Neural progenitor cell (in vitro differentiated cells): ENCODE measurements around the gene BRD3. TPM values are rescaled to one million over a fixed set of nuclear protein-coding genes. Genes with fewer than 3 reads are reported as not detected.

Experiments
- DNase-seq: peaks from one replicate; pipeline ENCODE4 v3.0.0-alpha.2; 2016; ENCODE audit warnings: low spot score
- H2AFZ ChIP-seq: fragments of 200-600 bp; sonication (generic); replicated peaks from 2 replicates; pipeline ENCODE4 v1.6.1; 2016; ENCODE audit warnings: antibody characterized with exemption
- H3F3A ChIP-seq: fragments of 200-600 bp; sonication (generic); 2 replicates; pipeline ENCODE4 v1.6.1; 2016; ENCODE audit warnings: antibody characterized with exemption, low read depth
- H3K27ac ChIP-seq: fragments of 200-600 bp; sonication (generic); 2 replicates; pipeline ENCODE4 v1.5.1; 2016; ENCODE audit warnings: mild to moderate bottlenecking
- H3K27me3 ChIP-seq: fragments of 200-600 bp; sonication (generic); 2 replicates; pipeline ENCODE4 v1.6.1; 2016; ENCODE audit warnings: mild to moderate bottlenecking, moderate library complexity
- H3K36me3 ChIP-seq: fragments of 200-600 bp; sonication (generic); 2 replicates; pipeline ENCODE4 v1.5.1; 2016
- H3K4me1 ChIP-seq: fragments of 200-600 bp; sonication (generic); 2 replicates; pipeline ENCODE4 v1.6.1; 2016; ENCODE audit warnings: mixed run types
- H3K4me2 ChIP-seq: fragments of 200-600 bp; sonication (generic); 2 replicates; pipeline ENCODE4 v1.6.1; 2016
- H3K4me3 ChIP-seq: fragments of 200-600 bp; sonication (generic); 2 replicates; pipeline ENCODE4 v1.5.1; 2016
- H3K79me2 ChIP-seq: fragments of 200-600 bp; sonication (generic); 2 replicates; pipeline ENCODE4 v1.6.1; 2016; ENCODE audit warnings: low read depth
- H3K9ac ChIP-seq: fragments of 200-600 bp; sonication (generic); 2 replicates; pipeline ENCODE4 v1.6.1; 2016
- H3K9me3 ChIP-seq: fragments of 200-600 bp; sonication (generic); 2 replicates; pipeline ENCODE4 v1.5.1; 2016; ENCODE audit warnings: low read depth
- H4K20me1 ChIP-seq: fragments of 200-600 bp; sonication (generic); 2 replicates; pipeline ENCODE4 v1.6.1; 2016; ENCODE audit warnings: low read depth
- H3K27ac Mint-ChIP-seq: 3 replicates; pipeline ENCODE4 v1.8.0; 2021; ENCODE audit warnings: mixed read lengths
- H3K27me3 Mint-ChIP-seq: 2 replicates; pipeline ENCODE4 v1.8.0; 2022; ENCODE audit warnings: low read depth, mild to moderate bottlenecking, inconsistent platforms, moderate library complexity, mixed read lengths; ENCODE audit not compliant: insufficient read depth
- H3K36me3 Mint-ChIP-seq: 3 replicates; pipeline ENCODE4 v1.8.0; 2021; ENCODE audit warnings: mixed read lengths
- H3K4me1 Mint-ChIP-seq: 3 replicates; pipeline ENCODE4 v1.8.0; 2021; ENCODE audit warnings: mixed read lengths
- H3K4me3 Mint-ChIP-seq: 3 replicates; pipeline ENCODE4 v1.8.0; 2021; ENCODE audit warnings: mild to moderate bottlenecking, moderate library complexity, mixed read lengths
- H3K9me3 Mint-ChIP-seq: 3 replicates; pipeline ENCODE4 v1.8.0; 2020; ENCODE audit warnings: mixed read lengths
- EZH2 ChIP-seq: fragments of 200-600 bp; sonication (generic); IDR thresholded peaks from 2 replicates; pipeline ENCODE4 v1.6.1; 2017; ENCODE audit warnings: antibody characterized with exemption, mild to moderate bottlenecking, moderate library complexity
- EZH2phosphoT487 ChIP-seq: fragments of 200-600 bp; sonication (generic); IDR thresholded peaks from 2 replicates; pipeline ENCODE4 v1.6.1; 2017; ENCODE audit warnings: antibody characterized with exemption
- total RNA-seq: library from RNA; depleted of rRNA; stranded (reverse); fragments of >200 nt; gene quantifications from 2 replicates; pipeline ENCODE4 v1.2.3, GENCODE V29; 2015; ENCODE audit warnings: low replicate concordance
- TF ChIP-seq, protein P1 (sequence below): fragments of 200-600 bp; sonication (generic); IDR thresholded peaks from 2 replicates; pipeline ENCODE4 v1.5.1; 2017; ENCODE audit warnings: antibody characterized with exemption, mild to moderate bottlenecking

Gene BRD3
- total RNA-seq, 1 donor from 2014 or later, result 14.8 TPM

DNA sequence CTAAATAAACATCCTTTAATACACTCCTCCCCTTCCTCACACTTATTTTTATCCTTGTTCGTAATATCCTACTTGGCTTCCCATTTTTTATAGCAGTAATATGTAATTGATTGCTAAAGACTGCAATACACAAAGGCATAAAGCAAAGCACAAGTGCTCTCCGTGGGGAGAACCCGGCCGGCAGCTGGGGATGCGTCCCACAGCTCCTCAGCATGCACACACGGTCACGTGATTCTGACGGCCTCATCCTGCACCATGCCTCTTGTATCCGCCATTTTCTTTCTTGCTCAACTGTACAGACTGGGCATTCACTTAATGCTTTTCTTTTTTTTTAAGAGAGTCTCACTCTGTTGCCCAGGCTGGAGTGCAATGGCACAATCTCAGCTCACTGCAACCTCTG is 39.8 kb downstream of the BRD3 start:
- DNase-seq, result no peak
- H3K9ac ChIP-seq, result no peak overlapping the region
- peak overlapping the region; percentile 6 for H3K4me3 Mint-ChIP-seq
- peaks cover 28% of the 10 kb centered on the region for H4K20me1 ChIP-seq
- peaks cover 15% of the 10 kb centered on the region for H3K4me1 Mint-ChIP-seq
- H3K27me3 ChIP-seq, result no peaks in the 10 kb centered on the region
- peaks cover 37% of the 10 kb centered on the region for H3F3A ChIP-seq
- no peaks in the 10 kb centered on the region for H3K36me3 ChIP-seq
- H2AFZ ChIP-seq, result no peak overlapping the region
- peaks cover 10% of the 10 kb centered on the region for H3K4me1 ChIP-seq
- no peak overlapping the region for H3K27ac ChIP-seq
- no peak overlapping the region for H3K27ac Mint-ChIP-seq
- no peak overlapping the region for H3K4me2 ChIP-seq
- peaks cover 2% of the 10 kb centered on the region for H3K27me3 Mint-ChIP-seq
- H3K4me3 ChIP-seq, result no peak overlapping the region
- no peaks in the 10 kb centered on the region for H3K9me3 Mint-ChIP-seq
- H3K36me3 Mint-ChIP-seq, result peaks cover 13% of the 10 kb centered on the region
- peaks cover 5% of the 10 kb centered on the region for H3K79me2 ChIP-seq
- TF ChIP-seq EZH2phosphoT487 (no peak), EZH2 (no peak)
- TF ChIP-seq, protein P1, sequence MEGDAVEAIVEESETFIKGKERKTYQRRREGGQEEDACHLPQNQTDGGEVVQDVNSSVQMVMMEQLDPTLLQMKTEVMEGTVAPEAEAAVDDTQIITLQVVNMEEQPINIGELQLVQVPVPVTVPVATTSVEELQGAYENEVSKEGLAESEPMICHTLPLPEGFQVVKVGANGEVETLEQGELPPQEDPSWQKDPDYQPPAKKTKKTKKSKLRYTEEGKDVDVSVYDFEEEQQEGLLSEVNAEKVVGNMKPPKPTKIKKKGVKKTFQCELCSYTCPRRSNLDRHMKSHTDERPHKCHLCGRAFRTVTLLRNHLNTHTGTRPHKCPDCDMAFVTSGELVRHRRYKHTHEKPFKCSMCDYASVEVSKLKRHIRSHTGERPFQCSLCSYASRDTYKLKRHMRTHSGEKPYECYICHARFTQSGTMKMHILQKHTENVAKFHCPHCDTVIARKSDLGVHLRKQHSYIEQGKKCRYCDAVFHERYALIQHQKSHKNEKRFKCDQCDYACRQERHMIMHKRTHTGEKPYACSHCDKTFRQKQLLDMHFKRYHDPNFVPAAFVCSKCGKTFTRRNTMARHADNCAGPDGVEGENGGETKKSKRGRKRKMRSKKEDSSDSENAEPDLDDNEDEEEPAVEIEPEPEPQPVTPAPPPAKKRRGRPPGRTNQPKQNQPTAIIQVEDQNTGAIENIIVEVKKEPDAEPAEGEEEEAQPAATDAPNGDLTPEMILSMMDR, result no peak
- H3K9me3 ChIP-seq, result no peaks in the 10 kb centered on the region

DNA sequence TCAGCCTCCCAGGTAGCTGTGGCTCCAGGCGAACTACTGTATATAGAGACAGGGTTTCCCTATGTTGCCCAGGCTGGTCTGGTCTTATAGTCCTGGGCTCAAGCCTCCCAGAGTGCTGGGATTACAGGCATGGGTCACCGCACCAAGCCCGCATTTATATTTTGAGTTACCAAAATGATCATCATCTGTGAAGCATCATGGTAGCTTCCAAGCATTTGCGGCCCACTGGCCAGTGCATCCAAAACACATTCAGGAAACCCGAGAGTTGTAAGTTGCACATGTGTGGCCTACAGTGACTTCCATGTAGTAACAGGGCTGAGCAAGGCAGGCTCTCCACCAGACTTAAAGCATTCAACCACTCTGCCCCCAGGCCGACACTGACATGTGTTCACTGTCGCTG is 40.3 kb downstream of the BRD3 start:
- Histone ChIP-seq H3K4me1 (peaks cover 10% of the 10 kb centered on the region), H3K27me3 (no peaks in the 10 kb centered on the region), H3K36me3 (no peaks in the 10 kb centered on the region), H3K27ac (no peak overlapping the region), H3K79me2 (peaks cover 5% of the 10 kb centered on the region), H2AFZ (no peak overlapping the region), H3K4me3 (no peak overlapping the region), H3K9me3 (no peaks in the 10 kb centered on the region), H3K4me2 (no peak overlapping the region), H3F3A (peaks cover 37% of the 10 kb centered on the region), H4K20me1 (peaks cover 28% of the 10 kb centered on the region), H3K9ac (no peak overlapping the region)
- Mint-ChIP-seq H3K4me1 (peaks cover 15% of the 10 kb centered on the region), H3K9me3 (no peaks in the 10 kb centered on the region), H3K36me3 (peaks cover 9% of the 10 kb centered on the region), H3K4me3 (peak overlapping the region; percentile 86), H3K27me3 (peaks cover 2% of the 10 kb centered on the region), H3K27ac (no peak overlapping the region)
- TF ChIP-seq, protein P1, result no peak
- no peak for TF ChIP-seq EZH2phosphoT487
- TF ChIP-seq EZH2, result no peak
- DNase-seq, result no peak

DNA sequence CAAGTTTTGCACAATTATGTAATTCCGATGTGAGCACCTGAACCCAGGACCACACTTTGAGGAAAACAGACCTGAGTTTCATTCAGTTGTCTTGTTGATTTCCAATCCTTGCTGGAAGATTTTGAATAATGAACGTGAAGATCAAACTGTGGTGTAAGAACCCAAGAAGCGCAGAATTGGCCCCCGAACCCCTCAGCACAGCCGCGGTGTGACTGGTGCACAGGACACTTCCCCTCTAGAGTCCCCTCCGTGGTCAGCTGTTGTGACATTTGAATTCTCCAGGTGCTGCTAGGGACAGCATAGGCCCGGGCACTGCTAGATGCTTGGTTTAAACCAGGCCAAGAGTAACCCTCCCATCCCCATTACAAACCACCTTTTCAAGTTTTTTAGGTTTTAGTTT is 40.8 kb downstream of the BRD3 start:
- no peak overlapping the region for H2AFZ ChIP-seq
- no peak overlapping the region for H3K9ac ChIP-seq
- H3K36me3 ChIP-seq, result no peaks in the 10 kb centered on the region
- DNase-seq, result no peak
- TF ChIP-seq, protein P1, result no peak
- TF ChIP-seq EZH2 (no peak), EZH2phosphoT487 (no peak)
- Mint-ChIP-seq H3K9me3 (no peaks in the 10 kb centered on the region), H3K27ac (no peak overlapping the region), H3K4me3 (peak overlapping the region; percentile 86), H3K4me1 (peaks cover 15% of the 10 kb centered on the region), H3K27me3 (peaks cover 2% of the 10 kb centered on the region), H3K36me3 (peaks cover 9% of the 10 kb centered on the region)
- peaks cover 33% of the 10 kb centered on the region for H3F3A ChIP-seq
- H3K4me3 ChIP-seq, result no peak overlapping the region
- peaks cover 28% of the 10 kb centered on the region for H4K20me1 ChIP-seq
- no peak overlapping the region for H3K4me2 ChIP-seq
- peaks cover 5% of the 10 kb centered on the region for H3K79me2 ChIP-seq
- no peak overlapping the region for H3K27ac ChIP-seq
- no peaks in the 10 kb centered on the region for H3K9me3 ChIP-seq
- no peaks in the 10 kb centered on the region for H3K27me3 ChIP-seq
- H3K4me1 ChIP-seq, result peaks cover 10% of the 10 kb centered on the region
